HepG2 (cell line): Measurements from ENCODE around the gene BHMT. TPM values are rescaled to one million over a fixed set of nuclear protein-coding genes. Genes with fewer than 3 reads are reported as not detected.

Source experiments
- AKNA ChIP-seq: sonication (generic); formaldehyde crosslinking; IDR thresholded peaks from 2 replicates; pipeline ENCODE4 v1.4.0; 2020; ENCODE audit warnings: missing genetic modification reagents, borderline replicate concordance
- CEBPG ChIP-seq: IDR thresholded peaks from 2 replicates; pipeline ENCODE4 v1.6.1; 2016
- DBP ChIP-seq: sonication (generic); formaldehyde crosslinking; IDR thresholded peaks from 2 replicates; pipeline ENCODE4 v1.4.0; 2020; ENCODE audit warnings: missing genetic modification reagents; ENCODE audit errors: not compliant biosample characterization
- FOXK2 ChIP-seq: fragments of 450-650 bp; IDR thresholded peaks from 2 replicates; pipeline ENCODE4 v1.6.1; 2016
- IKZF1 ChIP-seq: fragments of 450-650 bp; IDR thresholded peaks from 2 replicates; pipeline ENCODE4 v1.7.1; 2016
- KLF13 ChIP-seq: sonication (generic); formaldehyde crosslinking; IDR thresholded peaks from 2 replicates; pipeline ENCODE4 v1.4.0; 2020; ENCODE audit warnings: mild to moderate bottlenecking, missing genetic modification reagents
- NFE2L2 ChIP-seq: fragments of 150-350 bp; IDR thresholded peaks from 2 replicates; pipeline ENCODE4 v1.6.1; 2014; ENCODE audit warnings: low read length
- PRMT3 ChIP-seq: sonication (generic); formaldehyde crosslinking; IDR thresholded peaks from 2 replicates; pipeline ENCODE4 v1.8.1; 2022; ENCODE audit warnings: low read depth, mild to moderate bottlenecking, moderate library complexity, missing genetic modification reagents, borderline replicate concordance
- RORA ChIP-seq: sonication (generic); formaldehyde crosslinking; IDR thresholded peaks from 2 replicates; pipeline ENCODE4 v1.5.0; 2020; ENCODE audit warnings: mild to moderate bottlenecking, missing genetic modification reagents, moderate library complexity
- SKIL ChIP-seq: sonication (generic); formaldehyde crosslinking; IDR thresholded peaks from 2 replicates; pipeline ENCODE4 v1.8.0; 2022; ENCODE audit warnings: missing genetic modification reagents, mild to moderate bottlenecking, moderate library complexity, borderline replicate concordance
- SMAD1 ChIP-seq: sonication (generic); formaldehyde crosslinking; IDR thresholded peaks from 2 replicates; pipeline ENCODE4 v1.4.0; 2020; ENCODE audit warnings: missing genetic modification reagents, low read depth, mild to moderate bottlenecking, borderline replicate concordance
- SNAPC5 ChIP-seq: sonication (generic); formaldehyde crosslinking; IDR thresholded peaks from 2 replicates; pipeline ENCODE4 v1.8.1; 2023; ENCODE audit warnings: mild to moderate bottlenecking, missing genetic modification reagents, borderline replicate concordance
- ZBTB8A ChIP-seq: sonication (generic); formaldehyde crosslinking; IDR thresholded peaks from 2 replicates; pipeline ENCODE4 v1.4.0; 2020; ENCODE audit warnings: mild to moderate bottlenecking, low read depth, missing genetic modification reagents, borderline replicate concordance
- ZKSCAN5 ChIP-seq: sonication (generic); formaldehyde crosslinking; IDR thresholded peaks from 2 replicates; pipeline ENCODE4 v1.5.1; 2020; ENCODE audit warnings: mild to moderate bottlenecking, missing genetic modification reagents
- ZNF253 ChIP-seq: sonication (generic); formaldehyde crosslinking; IDR thresholded peaks from 2 replicates; pipeline ENCODE4 v1.8.0; 2022; ENCODE audit warnings: mild to moderate bottlenecking, missing genetic modification reagents, borderline replicate concordance
- ZNF282 ChIP-seq: fragments of 450-650 bp; IDR thresholded peaks from 2 replicates; pipeline ENCODE4 v1.6.1; 2018; ENCODE audit not compliant: partially characterized antibody
- ZNF33A ChIP-seq: sonication (generic); formaldehyde crosslinking; IDR thresholded peaks from 2 replicates; pipeline ENCODE4 v1.5.1; 2020; ENCODE audit warnings: missing genetic modification reagents, mild to moderate bottlenecking, moderate library complexity, borderline replicate concordance
- ZNF44 ChIP-seq: sonication (generic); formaldehyde crosslinking; IDR thresholded peaks from 2 replicates; pipeline ENCODE4 v1.5.1; 2020; ENCODE audit warnings: mild to moderate bottlenecking, missing genetic modification reagents
- ZNF768 ChIP-seq: sonication (generic); formaldehyde crosslinking; IDR thresholded peaks from 2 replicates; pipeline ENCODE4 v1.4.0; 2020; ENCODE audit warnings: missing genetic modification reagents
- polyA plus RNA-seq, 8 experiments: library from polyadenylated mRNA; depleted of rRNA in 3 of 8; stranded (reverse) in 7 of 8; unstranded in 1 of 8; fragments of >200 nt; fragmentation: Illumina TruSeq in 4 of 8; extraction: Trizol in 4 of 8; gene quantifications; 2 replicates each; pipeline versions ENCODE4 v1.2.1 to v1.2.3, GENCODE V29; 2011 to 2016; ENCODE audit warnings: low read depth in 4 of 8, missing spikeins in 1 of 8, mixed read lengths in 1 of 8; ENCODE audit not compliant: insufficient read depth in 1 of 8
- total RNA-seq, 5 experiments: library from RNA; depleted of rRNA; stranded (reverse); fragments of >200 nt; fragmentation: Illumina TruSeq; extraction: Trizol; gene quantifications; 2 replicates each; pipeline ENCODE4 v1.2.3, GENCODE V29; 2016; ENCODE audit warnings: low read depth in 1 of 5

Gene BHMT
- total and polyA plus RNA-seq, 2 of the 13 experiments (the other 11 are each of a cell fraction or from before 2014, with no cell fraction given): 0.40 to 6.4 TPM

- TF ChIP-seq DBP (CRISPR knock-in tag) (no peak), ZKSCAN5 (CRISPR knock-in tag) (no peak), ZNF768 (no peak), ZNF44 (CRISPR knock-in tag) (no peak), SMAD1 (CRISPR knock-in tag) (no peak), ZNF253 (no peak), SKIL (CRISPR knock-in tag) (no peak), ZNF282 (no peak), IKZF1 (no peak), NFE2L2 (no peak), FOXK2 (no peak), SNAPC5 (CRISPR knock-in tag) (no peak), AKNA (CRISPR knock-in tag) (no peak), PRMT3 (CRISPR knock-in tag) (no peak), ZNF33A (CRISPR knock-in tag) (no peak), CEBPG (CRISPR knock-in tag) (no peak), RORA (no peak), KLF13 (CRISPR knock-in tag) (no peak), ZBTB8A (CRISPR knock-in tag) (no peak)
Measured at GRCh38 chr5:79133657-79134451, 22.2 kb downstream of the BHMT start (continued).
